Endothelial cell of umbilical vein (primary cell): ENCODE data around the gene WNT16. TPM values are rescaled to one million over a fixed set of nuclear protein-coding genes. Genes with fewer than 3 reads are reported as not detected.

ENCODE experiments used
- BruUV-seq: library from RNA; stranded (reverse); fragments of 400-500 nt; replicated peaks from 2 replicates; lab custom pipeline; 2021; lab: Mats Ljungman, UMichigan
- CTCF ChIA-PET: fragments of 300-600, 350-600 bp; sonication (Branson Sonifier 250); formaldehyde crosslinking; loops from one replicate; lab custom pipeline; 2021; ENCODE audit warnings: antibody characterized with exemption, inconsistent platforms; lab: Charles Lee
- POLR2A ChIA-PET: fragments of 300-600, 350-600 bp; sonication (Branson Sonifier 250); formaldehyde crosslinking; loops from one replicate; lab custom pipeline; 2021; ENCODE audit warnings: antibody characterized with exemption, inconsistent platforms; lab: Charles Lee
- DNase-seq: peaks from one replicate; pipeline ENCODE4 v3.0.0-alpha.2; 2011; ENCODE audit warnings: low read depth, low spot score
- FAIRE-seq: peaks from 2 replicates; lab custom pipeline; 2011; peaks lifted over from hg19 to GRCh38; lab: Jason Lieb, UNC
- H2AFZ ChIP-seq: 2 replicates; pipeline ENCODE4 v1.6.0; 2012; ENCODE audit warnings: low read depth, low read length, control low read depth, inconsistent platforms
- H3K27ac ChIP-seq: 2 replicates; pipeline ENCODE4 v1.5.1; 2011; ENCODE audit warnings: low read depth, mild to moderate bottlenecking, control low read depth, low read length, moderate library complexity; ENCODE audit not compliant: insufficient read depth
- H3K27me3 ChIP-seq, 2 experiments: 2 replicates each; pipeline versions ENCODE4 v1.6.0 to v1.6.1; 2011; ENCODE audit warnings: low read length in 2 of 2, mixed read lengths in 1 of 2; ENCODE audit not compliant: control insufficient read depth in 2 of 2, insufficient read depth in 2 of 2
- H3K36me3 ChIP-seq, 2 experiments: 2 replicates in 1 of 2; 3 replicates in 1 of 2; pipeline ENCODE4 v1.5.1; 2011; ENCODE audit warnings: low read length in 2 of 2, mild to moderate bottlenecking in 1 of 2, moderate library complexity in 1 of 2; ENCODE audit not compliant: control insufficient read depth in 2 of 2, insufficient read depth in 2 of 2; ENCODE audit errors: extremely low read depth in 1 of 2
- H3K4me1 ChIP-seq: 3 replicates; pipeline ENCODE4 v1.5.1; 2011; ENCODE audit warnings: mild to moderate bottlenecking, low read length; ENCODE audit not compliant: control insufficient read depth, insufficient read depth; ENCODE audit errors: extremely low read depth
- H3K4me2 ChIP-seq: 2 replicates; pipeline ENCODE4 v1.6.1; 2011; ENCODE audit warnings: low read length, control low read depth, mixed read lengths; ENCODE audit not compliant: insufficient read depth
- H3K4me3 ChIP-seq, 3 experiments: fragments of 200-600 bp in 1 of 3; sonication (generic), shearing (Covaris generic) in 1 of 3; replicated peaks in 1 of 3; 2 replicates each; pipeline ENCODE4 v1.5.1; 2011 to 2016; ENCODE audit warnings: control low read depth in 3 of 3, low read length in 3 of 3, mild to moderate bottlenecking in 2 of 3, inconsistent platforms in 1 of 3, low read depth in 1 of 3, moderate library complexity in 1 of 3; ENCODE audit not compliant: insufficient read depth in 1 of 3
- H3K79me2 ChIP-seq: 2 replicates; pipeline ENCODE4 v1.6.0; 2012; ENCODE audit warnings: low read length, inconsistent platforms; ENCODE audit not compliant: control insufficient read depth, insufficient read depth
- H3K9ac ChIP-seq: replicated peaks from 2 replicates; pipeline ENCODE3; 2011; ENCODE audit warnings: low read length, control low read depth; ENCODE audit not compliant: insufficient read depth; ENCODE audit errors: extremely low read depth
- H3K9me1 ChIP-seq: replicated peaks from 3 replicates; pipeline ENCODE4 v1.6.0; 2011; ENCODE audit warnings: mild to moderate bottlenecking, low read length; ENCODE audit not compliant: control insufficient read depth, insufficient read depth; ENCODE audit errors: extremely low read depth
- H3K9me3 ChIP-seq: replicated peaks from 2 replicates; pipeline ENCODE4 v1.5.1; 2012; ENCODE audit warnings: low read length, inconsistent platforms; ENCODE audit not compliant: control insufficient read depth, insufficient read depth
- H4K20me1 ChIP-seq: replicated peaks from 2 replicates; pipeline ENCODE3; 2011; ENCODE audit warnings: mild to moderate bottlenecking, low read length; ENCODE audit not compliant: control insufficient read depth, insufficient read depth; ENCODE audit errors: extremely low read depth
- EZH2 ChIP-seq: IDR thresholded peaks from 2 replicates; pipeline ENCODE4 v1.6.1; 2012; ENCODE audit warnings: borderline replicate concordance, low read depth, mild to moderate bottlenecking, moderate library complexity, low read length, inconsistent platforms; ENCODE audit not compliant: severe bottlenecking
- FOS ChIP-seq: IDR thresholded peaks from 2 replicates; pipeline ENCODE4 v1.6.1; 2011; ENCODE audit warnings: mild to moderate bottlenecking, low read length, moderate library complexity, borderline replicate concordance; ENCODE audit not compliant: insufficient read depth
- JUN ChIP-seq: IDR thresholded peaks from 2 replicates; pipeline ENCODE4 v1.6.1; 2011; ENCODE audit warnings: borderline replicate concordance, low read depth; ENCODE audit not compliant: insufficient read length, insufficient read depth
- MYC ChIP-seq: IDR thresholded peaks from one replicate; pipeline ENCODE4 v1.6.1; 2011; ENCODE audit warnings: mild to moderate bottlenecking, low read depth, low read length
- POLR2AphosphoS5 ChIP-seq: IDR thresholded peaks from 2 replicates; pipeline ENCODE4 v1.6.1; 2012; ENCODE audit warnings: low read depth, mild to moderate bottlenecking, control low read depth, low read length, moderate library complexity; ENCODE audit not compliant: insufficient read depth
- dilution Hi-C: fragments of 300-500 bp; cut with MboI; formaldehyde crosslinking; loops from one replicate; pipeline ENCODE4 v1.15.0; 2019; ENCODE audit warnings: low sequenced_read_pairs; ENCODE audit not compliant: extremely low pct_ligation_motif_present
- intact Hi-C: fragments of 100-400 bp; cut with micrococcal nuclease; formaldehyde crosslinking; loops from one replicate; pipeline ENCODE4 v1.10.0; 2022
- polyA plus RNA-seq, 4 experiments: library from polyadenylated mRNA; depleted of rRNA in 3 of 4; stranded (reverse) in 3 of 4; unstranded in 1 of 4; fragments of >200 nt; gene quantifications; 2 replicates each; pipeline versions ENCODE4 v1.2.1 to v1.2.3, GENCODE V29; 2011 to 2012; ENCODE audit warnings: missing spikeins in 1 of 4
- total RNA-seq: library from RNA; stranded (reverse); gene quantifications from 2 replicates; pipeline ENCODE4 v1.2.3, GENCODE V29; 2021
- TF ChIP-seq, protein P1 (sequence below), 2 donors: IDR thresholded peaks; 1 replicate in 1 of 2; 2 replicates in 1 of 2; pipeline ENCODE4 v1.5.1; 2011; ENCODE audit warnings: low read length in 2 of 2, mild to moderate bottlenecking in 2 of 2, moderate library complexity in 2 of 2, control low read depth in 1 of 2, inconsistent platforms in 1 of 2, low read depth in 1 of 2; ENCODE audit not compliant: insufficient read depth in 1 of 2; ENCODE audit errors: extremely low read depth in 1 of 2

Gene WNT16
- total and polyA plus RNA-seq, 2 donors (not counting 3 experiments of a cell fraction or from before 2014, with no cell fraction given), result not detected

DNA sequence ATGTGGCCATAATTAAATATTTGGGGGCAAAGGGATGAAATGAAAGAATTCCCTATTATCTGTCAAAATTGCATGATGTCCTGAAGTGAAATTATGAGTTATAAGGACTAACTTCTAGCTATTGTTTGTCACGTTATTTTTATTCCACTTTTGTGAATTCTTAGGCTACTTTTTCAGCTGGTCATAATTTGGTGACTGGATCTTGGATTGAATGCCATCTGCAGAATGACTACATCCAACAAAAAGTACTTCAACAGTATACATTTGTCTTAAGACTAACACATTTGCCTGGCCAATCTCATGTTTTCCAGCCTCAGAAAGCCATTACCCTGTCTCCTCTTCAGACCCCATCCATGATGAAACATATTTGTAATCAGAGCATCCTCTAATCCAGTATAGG is 48.1 kb upstream of the WNT16 start:
- POLR2A ChIA-PET, result no interaction called here
- CTCF ChIA-PET, result no interaction called here
- Histone ChIP-seq H3K79me2 (no peaks in the 10 kb centered on the region), H3K4me1 (no peaks in the 10 kb centered on the region), H3K4me2 (no peak overlapping the region), H3K27ac (no peak overlapping the region), H3K36me3 (no peaks in the 10 kb centered on the region), H4K20me1 (no peaks in the 10 kb centered on the region), H3K27me3 (no peaks in the 10 kb centered on the region), H3K4me3 (no peak overlapping the region), H3K9me3 (no peaks in the 10 kb centered on the region), H2AFZ (no peak overlapping the region), H3K9me1 (no peaks in the 10 kb centered on the region), H3K9ac (no peak overlapping the region)
- dilution Hi-C loops (no loop called here), intact Hi-C loops (no loop called here)
- no peak for TF ChIP-seq POLR2AphosphoS5
- TF ChIP-seq, protein P1, sequence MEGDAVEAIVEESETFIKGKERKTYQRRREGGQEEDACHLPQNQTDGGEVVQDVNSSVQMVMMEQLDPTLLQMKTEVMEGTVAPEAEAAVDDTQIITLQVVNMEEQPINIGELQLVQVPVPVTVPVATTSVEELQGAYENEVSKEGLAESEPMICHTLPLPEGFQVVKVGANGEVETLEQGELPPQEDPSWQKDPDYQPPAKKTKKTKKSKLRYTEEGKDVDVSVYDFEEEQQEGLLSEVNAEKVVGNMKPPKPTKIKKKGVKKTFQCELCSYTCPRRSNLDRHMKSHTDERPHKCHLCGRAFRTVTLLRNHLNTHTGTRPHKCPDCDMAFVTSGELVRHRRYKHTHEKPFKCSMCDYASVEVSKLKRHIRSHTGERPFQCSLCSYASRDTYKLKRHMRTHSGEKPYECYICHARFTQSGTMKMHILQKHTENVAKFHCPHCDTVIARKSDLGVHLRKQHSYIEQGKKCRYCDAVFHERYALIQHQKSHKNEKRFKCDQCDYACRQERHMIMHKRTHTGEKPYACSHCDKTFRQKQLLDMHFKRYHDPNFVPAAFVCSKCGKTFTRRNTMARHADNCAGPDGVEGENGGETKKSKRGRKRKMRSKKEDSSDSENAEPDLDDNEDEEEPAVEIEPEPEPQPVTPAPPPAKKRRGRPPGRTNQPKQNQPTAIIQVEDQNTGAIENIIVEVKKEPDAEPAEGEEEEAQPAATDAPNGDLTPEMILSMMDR (IDR thresholded peaks at IDR 0.05; ENCODE audit: extremely low read depth in 1 of 2, insufficient read depth in 1 of 2, low read depth in 1 of 2, low read length in 2 of 2), result no peak
- no peak for TF ChIP-seq JUN
- TF ChIP-seq EZH2, result no peak
- DNase-seq (no peak), FAIRE-seq (no peak)
- no TSS peak for BruUV-seq

DNA sequence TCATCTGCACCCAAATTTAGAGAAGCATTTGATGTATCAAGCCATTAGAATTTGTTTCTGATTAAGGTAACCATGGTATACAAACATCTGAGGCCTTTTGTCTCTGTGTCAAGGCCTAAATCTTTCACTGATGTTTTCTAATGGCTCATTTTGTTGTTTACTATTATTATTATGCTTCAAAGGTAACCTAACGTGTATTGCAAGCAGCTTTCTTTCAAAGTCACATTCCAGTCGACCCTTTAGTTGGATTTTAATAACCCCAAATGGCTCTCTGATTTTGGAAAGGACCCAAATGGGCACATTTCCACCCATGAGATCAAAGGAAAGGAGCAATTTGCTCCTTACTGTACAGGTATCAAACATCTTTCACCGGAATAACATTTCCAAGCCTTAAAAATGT is 46.7 kb upstream of the WNT16 start:
- Histone ChIP-seq H2AFZ (no peak overlapping the region), H3K79me2 (no peaks in the 10 kb centered on the region), H3K27ac (no peak overlapping the region), H3K4me1 (no peaks in the 10 kb centered on the region), H4K20me1 (no peaks in the 10 kb centered on the region), H3K36me3 (no peaks in the 10 kb centered on the region), H3K27me3 (no peaks in the 10 kb centered on the region), H3K4me3 (no peak overlapping the region), H3K4me2 (no peak overlapping the region), H3K9me1 (no peaks in the 10 kb centered on the region), H3K9ac (no peak overlapping the region), H3K9me3 (no peaks in the 10 kb centered on the region)
- TF ChIP-seq JUN (no peak), POLR2AphosphoS5 (no peak), MYC (no peak), FOS (no peak)
- CTCF ChIA-PET, result no interaction called here
- dilution Hi-C loops (no loop called here), intact Hi-C loops (no loop called here)
- POLR2A ChIA-PET, result no interaction called here
- FAIRE-seq (no peak), DNase-seq (no peak)
- BruUV-seq, result no TSS peak
